GM21786 (cell line): ENCODE results near the gene TTYH3.

Experiments used
- ATAC-seq: cut with Tn5 transposase; IDR thresholded peaks from one replicate; pipeline ENCODE4 v1.9.1; 2021; ENCODE audit not compliant: unreplicated experiment

The TTYH3 gene

DNA sequence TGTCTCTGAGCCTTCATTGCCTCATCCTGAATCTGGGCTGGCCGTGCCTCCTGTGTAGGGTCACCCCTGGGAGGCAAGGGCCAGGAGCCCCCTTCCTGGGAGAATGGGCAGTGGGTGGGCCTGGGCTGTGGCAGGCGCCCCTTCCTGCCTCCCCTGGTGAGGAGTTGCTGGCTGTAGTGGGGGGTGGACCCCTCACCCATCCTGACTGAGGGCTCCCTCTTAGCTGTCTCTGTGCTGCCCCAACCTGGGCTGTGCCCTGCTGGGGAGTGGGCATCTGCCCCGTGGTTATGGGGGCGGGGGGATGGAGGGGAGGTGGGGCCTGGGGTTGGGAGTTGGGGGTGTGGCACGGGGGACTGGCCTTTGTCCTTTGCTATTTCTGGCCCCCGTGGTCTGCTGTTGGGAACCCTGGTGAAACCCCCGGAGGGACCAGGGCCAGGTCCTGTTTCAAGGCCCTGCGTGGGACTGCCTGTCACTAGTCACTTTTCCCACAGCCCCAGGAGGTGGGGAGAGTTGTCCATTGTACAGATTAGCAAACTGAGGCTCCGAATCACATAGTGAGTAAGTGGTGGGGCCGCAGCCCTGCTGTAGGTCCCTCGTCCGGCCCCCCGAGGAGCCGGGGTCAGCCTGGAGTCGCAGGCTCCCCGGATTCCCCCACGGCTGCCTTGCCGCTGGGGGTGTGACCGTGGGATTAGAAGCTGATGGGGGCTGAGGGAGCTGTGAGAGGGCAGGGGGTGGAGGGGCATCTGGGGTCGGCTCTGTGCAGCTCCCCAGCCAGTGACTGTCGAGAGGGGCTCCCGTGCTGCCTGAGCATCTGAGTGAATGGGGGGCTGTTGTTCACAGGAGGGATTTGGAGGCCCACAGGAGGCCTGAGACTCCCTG, 2.7 kb downstream of the TTYH3 start:
- no peak for ATAC-seq

DNA sequence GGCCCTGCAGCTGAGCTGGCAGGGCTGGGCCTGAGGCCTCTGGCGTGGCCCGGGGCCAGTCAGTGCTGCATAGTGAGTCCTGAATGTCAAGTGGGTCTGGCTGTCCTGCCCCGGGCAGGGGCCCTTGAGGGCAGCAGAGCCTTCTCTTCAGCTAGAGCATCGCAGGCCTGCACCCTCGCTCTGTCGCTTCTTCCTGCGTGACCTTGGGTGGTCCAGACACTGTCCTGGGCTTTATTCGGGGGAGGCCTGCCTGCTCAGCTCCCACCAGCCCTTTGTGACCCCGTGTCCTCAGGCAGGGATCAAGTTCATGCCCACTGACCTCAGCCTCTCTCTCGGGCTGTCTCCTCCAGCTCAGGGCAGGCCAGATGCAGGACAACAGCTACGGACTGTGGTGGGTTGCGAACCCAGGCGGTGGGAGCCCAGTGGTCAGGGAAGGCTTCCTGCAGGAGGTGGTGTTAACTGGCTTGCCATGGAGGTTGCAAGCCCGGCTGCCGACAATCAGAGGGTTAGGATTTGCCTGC, 3.4 kb downstream of the TTYH3 start:
- no peak for ATAC-seq

DNA sequence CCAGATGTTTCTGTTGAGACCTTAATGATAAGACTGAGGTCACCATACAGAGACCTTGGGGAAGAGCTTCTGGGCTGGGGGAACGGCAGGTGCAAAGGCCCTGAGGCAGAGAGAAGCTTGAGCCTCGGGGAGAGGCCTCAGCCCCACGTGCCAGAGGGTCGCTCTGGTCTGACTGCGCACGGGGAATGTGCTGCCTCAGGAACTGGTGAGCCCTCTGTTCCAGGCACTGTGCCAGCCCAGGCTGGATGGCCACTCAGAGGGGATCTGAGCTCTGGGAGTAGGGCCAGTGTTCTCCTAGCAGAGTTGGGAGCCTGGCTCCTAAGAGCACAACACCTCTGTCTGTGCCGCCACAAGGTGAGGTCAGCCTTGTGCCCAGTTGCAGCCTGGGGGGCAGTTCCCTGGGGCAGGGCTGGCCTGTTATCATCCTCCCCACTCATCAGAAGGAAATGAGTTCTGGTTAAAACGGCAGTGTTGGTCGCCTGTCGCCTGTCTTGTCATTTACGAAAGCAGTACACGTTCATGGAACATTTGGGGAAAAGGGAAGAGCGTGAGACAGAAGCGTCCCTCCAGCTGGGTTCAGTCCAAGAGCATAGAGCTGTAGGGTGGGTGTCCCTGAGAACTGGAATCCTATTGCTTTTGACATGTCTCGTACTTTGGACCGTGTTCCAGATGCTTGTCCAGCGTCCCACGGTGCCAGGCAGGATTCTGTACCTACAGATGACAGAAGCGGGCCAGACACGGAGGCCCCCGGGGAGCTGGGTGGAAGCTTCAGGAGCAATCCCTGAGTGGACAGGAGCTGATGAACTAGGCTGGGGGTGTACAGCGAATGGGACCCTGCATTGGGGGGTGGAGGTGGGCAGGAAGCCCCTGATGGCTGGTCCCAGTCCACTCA, 4.3 kb downstream of the TTYH3 start:
- no peak for ATAC-seq

DNA sequence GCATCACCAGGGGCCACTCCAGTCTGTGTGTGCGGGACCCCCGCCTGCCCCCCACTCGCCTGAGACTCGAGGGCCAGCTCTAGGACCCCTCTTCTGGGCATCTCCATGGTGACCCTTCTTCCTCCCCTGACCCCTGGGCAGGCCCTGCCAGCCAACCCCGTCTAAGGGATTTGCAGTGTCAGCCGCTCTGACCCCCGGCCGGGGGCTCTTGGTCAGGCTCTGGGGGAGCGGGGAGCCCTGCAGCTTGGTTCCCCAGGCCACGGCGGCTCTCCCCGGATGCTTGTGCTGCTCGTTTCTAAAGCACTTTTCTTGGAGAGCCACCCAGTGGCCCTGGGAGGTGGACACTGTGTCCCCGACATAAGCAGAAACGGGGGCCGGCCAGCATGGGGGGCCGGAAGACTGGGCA, 5.3 kb downstream of the TTYH3 start:
- no peak for ATAC-seq

DNA sequence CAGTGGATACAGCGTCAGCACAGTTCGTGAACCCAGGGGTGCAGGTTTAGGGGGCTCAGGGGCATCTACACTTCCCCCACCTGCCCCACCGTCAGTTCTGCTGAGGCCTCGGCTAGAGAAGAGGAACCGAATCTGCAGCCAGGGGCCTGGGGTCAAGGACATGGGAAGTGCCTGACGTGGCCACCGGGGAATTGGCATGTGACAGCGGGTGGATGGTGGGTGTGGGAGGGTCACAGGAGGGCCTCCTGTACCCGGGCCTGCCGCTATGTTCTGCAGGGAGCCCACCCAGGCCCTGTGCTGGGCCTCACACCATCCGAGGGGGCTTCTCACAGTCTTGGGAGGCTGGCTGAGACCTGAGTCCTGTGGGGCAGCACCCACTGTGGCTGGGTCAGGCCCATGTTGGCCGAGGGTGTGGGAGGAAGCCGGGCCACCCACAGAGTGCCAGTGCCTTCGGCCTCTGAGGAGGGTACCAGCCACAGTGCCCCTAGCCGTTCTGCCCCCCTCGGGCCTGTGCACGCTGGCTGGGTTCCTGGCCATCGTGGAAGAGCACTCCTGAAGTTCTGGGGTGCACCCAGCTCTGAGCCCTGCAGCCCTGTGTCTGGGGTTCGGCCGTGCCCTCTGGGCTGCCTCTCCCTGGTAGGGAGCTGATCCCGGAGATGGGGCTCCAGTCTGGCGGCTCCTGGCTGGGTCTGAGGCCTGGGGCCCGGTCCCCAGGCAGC, 5.9 kb downstream of the TTYH3 start:
- peak; percentile 37 for ATAC-seq

DNA sequence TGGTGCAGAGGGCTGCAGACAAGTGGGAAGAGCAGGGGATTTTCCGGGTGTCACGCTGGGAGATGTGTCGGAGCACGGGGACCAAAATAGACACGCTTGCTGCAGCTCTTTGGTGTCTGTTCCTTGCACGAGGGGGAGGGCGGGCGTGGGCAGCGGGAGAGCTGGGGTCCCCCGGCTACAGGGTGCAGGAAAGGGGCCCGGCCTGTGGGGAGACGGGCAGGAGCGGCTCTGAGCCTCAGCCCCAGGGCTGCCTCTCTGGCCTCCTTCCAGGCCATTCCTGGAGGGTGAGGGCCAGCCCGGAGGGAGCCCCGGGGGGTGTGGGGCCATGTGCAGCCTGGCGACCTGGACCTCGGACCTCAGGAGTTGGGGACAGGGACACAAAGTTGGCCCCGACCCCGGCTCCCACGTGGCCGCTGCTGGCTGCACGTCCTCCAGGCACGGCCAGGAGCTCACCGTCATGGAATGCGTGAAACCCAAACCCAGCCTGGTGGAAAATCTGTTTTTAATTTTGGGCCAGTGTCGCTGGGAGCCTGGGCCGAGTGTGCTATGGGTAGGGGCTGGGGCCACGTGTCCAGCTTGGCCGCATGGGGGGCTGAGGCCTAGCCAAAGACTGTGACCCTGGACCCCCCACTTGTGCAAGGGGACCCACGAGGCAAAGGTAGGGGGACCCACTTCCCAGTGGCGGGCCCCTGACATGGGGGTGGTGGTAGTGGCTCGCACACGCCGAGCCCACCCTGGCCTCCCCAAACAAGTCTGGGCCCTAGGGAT, 6.6 kb downstream of the TTYH3 start:
- ATAC-seq, result no peak

DNA sequence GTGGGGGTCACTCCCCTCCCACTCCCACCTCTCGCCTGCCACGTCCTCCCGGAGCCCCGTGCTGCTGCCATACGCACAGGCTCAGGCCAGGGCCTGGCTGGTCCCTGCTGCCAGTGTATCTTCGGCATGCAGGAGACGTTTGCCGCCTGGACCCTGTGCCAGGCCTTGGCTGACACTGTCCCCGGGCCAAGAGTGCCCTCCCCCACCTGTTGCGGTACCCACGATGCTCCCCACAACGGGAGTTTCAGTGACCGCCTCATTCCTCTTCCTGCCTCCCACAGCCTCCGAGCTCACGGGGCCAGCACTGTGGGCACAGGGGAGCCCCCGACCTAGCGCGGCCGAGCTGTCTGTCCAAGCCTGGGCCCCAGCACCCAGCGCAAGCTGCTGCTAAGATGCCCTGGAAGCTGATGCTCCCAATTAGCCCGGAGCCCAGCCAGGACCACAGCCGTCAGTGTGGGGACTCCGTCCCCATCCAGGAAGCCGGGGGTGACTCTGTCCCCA, 7.4 kb downstream of the TTYH3 start:
- ATAC-seq, result no peak

DNA sequence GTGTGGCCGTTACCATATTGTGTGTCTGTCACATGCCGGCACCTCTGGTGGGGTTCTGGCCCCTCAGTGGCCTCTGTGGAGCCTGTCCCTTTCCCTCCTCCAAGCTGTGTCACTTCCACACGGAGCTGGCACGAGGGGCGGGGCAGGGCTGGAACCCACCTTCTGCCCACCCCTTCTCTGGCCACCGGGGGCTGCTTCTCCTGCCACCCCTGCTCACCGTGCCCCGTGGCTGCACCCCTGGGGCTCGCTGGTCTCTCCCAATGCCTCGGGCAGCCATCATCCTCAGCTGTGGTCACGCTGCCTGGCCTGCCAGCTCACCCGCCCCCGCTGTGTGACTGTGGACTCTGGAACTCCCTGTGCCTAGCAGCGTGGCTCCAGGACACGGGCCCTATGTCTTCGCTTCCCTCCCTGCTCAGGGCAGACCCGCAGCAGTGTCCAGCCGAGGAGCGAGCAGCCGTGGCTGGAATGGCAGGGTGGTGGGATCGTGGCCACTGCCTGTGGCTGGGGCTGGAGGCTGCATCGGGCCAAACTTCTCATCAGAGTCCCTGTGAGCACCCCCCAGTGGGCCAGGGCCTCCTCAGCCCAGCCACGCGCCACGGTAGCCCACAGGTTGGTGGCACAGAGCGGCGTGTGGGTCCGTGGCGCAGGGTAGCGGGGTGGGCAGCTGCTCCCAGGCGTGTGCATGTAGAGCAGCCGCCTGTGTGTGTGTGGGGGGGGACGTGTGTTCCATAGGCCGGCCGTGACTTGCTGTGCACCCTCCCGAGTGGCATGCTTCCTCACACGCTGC, 8.1 kb downstream of the TTYH3 start:
- no peak for ATAC-seq

DNA sequence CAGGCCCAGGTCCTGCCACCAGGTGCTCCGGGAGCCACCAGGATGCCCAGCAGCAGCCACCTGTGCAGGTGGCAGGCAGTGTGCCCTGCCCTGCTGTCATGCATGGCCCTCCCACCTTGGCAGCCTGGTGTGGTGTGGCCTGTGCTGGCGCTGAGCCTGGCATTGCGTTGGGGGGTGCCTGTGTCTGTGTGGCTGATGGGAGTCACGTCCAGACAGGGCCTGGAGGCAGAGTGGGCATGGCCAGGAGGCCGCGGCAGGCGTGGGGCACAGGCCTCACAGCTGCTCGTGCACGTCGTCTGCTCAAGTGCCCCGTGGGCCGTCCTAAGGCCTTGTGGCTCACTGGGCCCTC, 8.7 kb downstream of the TTYH3 start:
- no peak for ATAC-seq

DNA sequence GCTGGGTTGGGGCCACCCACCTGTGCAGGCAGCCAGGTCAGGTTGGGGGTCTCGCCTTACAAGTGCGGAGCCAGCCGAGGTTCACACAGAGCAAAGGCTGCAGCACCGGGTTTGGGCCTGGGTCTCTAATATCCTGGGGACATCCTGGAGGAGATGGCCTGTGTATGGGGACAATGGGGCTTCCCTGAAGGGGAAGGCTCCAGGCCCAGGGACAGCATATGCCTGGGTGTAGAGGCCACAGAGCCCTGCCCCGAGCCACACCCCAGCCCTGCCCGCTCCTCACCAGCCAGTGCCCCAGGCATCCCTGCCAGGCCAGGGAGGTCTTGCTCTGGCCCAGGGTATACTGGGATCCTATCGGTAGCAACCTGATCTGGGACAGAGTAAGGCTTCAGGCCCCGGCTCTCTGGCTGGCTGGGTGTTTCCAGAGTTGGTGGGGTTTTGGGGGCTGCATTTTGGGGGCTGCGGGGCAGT, 9.1 kb downstream of the TTYH3 start:
- no peak for ATAC-seq

DNA sequence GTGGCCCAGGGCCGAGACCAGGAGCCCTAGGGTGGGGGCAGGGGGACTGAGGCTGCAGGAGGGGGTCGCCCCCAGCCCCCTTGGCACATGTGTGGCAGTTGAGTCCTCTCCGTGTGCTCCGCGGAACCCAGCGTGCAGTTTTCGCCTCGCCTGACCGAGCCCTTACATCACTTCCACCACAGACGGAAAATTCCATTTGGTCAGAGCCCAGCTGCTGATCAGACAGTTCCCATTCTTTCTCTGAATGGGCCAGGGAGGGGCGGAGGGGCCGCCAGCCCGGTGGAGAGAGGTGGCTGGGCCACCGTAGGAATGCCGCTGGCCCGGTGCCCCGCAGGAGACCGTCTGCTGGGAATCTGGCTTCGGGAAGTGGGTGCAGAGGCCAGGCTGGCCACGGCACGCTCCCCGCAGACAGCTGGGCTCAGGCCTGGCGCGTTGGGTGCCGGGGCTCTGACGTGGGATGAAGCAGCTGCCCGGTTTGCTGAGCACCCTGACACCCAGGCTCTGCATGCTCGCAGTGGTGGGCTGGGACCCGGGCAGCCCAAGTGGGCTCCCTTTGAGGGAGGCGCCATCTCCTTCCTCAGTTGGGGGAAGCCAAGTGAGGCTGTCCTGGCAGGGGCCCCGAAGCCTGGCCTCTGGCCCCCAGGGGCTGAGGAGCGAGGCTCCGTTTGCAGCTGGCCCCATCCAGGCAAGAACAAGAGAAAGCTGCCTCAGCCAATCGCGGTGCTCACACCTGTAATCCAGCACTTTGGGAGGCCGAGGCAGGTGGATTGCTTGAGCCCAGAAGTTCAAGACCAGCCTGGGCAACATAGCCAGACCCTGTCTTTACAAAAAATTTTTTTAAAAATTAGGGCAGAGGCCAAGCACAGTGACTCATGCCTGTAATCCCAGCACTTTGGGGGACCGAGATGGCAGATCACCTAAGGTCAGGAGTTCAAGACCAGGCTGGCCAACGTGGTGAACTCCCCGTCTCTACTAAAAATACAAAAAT, 9.9 kb downstream of the TTYH3 start:
- peak; percentile 36 for ATAC-seq

DNA sequence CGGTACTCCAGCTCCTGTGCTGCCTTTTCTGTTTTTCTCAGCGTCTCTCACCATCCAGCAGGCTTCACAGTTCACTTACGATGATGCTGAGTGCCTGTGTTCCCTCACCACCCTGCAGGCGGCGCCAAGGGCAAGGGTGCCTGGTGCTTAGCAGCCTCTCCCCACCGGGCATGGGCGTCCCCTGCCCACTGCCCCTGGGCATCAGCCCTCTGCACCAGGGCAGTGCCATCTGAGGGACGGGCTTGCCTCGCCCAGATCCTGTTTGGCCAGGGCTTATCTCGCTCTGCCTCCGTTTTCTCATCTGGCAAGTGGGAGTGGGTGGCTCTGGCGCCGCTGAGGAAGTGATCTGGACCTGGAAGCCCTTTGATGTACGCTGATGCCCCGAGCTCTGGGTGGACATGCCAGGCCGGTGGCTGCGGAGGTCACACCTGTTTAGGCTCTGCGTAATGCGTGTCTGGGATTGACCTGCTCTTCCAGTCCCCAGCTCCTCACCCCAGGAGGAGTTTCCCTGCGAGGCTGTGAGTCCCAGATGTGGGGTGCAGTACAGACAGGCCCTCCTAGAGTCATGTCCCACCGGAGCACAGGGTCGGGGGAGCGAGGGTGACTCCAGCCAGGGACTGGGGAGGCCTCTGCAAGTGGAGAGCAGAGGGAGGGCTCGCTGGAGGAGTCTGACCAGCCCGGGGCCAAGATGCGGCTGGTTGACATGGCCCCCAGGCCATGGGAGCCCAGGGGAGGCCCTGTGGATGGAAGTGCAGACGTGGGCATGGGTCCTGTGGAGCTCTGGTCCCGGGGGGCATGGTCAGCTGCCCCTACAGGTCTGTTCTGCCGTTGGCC, 11.8 kb downstream of the TTYH3 start:
- ATAC-seq, result no peak

DNA sequence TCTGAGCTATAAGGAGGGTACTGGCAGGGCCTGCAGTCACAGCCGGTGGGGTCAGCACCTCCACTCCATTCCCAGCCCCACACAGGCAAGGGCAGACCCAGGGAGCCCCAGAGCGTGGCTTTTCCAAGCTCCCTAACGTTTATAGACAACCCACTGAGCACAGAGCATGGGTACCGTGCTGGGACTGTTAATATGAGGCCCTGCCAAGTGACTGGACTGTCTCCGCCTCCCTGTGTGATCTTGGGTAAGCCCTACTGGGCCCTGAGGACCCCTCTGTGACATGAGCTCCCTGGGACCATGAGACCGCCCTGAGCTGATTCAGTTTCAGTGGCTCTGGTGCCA, 12.4 kb downstream of the TTYH3 start:
- ATAC-seq, result no peak

DNA sequence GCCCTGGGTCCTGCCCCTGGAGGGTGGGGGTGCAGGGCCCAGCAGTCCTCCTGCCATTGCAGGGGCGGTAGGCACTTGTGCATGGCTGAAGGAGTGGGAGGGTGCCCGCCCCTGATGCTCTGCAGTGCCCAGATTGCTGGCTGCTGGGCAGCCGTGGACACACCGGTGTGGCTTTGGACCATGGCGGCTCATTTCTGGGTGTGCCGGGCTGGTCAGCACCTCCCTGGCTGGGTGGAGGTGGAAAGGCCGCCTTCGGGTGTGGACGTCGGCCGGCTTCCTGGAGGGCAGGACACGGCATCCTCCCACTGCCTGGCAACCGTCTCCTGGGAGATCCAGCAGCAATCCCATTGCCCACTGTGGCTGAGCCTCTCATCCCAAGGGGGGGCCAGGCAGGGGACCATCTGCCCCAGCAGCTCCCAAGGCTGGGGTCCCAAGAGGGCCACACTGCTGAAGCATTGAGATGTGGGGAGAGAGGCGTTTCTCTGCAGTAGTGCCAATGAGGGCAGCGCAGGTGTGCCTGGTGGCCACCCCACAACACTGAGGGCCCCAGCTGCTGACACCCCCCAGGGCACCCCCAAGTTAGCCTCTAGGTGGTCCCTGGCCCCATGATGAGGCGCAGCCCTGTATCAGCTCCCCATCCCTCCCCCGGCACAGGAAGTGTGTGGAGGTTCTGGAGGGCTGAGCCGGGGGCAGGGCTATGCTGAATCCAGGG, 12.9 kb downstream of the TTYH3 start:
- peak; percentile 17 for ATAC-seq

DNA sequence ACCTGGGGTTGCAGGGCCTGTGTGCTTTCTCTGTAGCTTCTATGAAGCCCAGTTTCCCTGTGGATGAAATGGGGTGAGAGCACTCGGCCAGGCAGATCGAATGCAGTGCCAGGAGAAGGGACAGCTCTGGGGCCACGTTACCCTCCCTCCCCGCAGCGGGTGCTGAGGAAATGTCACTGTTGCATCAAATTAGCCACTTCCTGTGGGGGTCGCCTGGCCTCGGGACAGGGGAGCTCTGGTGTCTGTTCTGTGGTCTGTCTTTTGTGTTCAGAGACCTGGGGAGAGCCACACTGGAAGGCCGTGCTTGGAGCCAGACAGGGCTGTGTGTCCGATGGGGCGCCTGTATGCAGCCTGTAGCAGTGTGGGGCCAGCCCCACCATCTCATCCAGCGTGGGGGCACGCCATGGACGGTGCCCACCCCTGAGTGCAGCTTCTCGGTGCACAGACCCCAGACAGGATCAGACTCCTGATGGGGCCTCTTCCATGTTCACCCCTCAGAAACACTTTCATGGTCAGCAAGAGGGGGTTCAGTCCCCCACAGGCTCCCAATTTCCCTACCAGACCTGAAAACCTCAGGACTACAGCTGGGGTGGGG, 13.6 kb downstream of the TTYH3 start:
- ATAC-seq, result peak; percentile 65

DNA sequence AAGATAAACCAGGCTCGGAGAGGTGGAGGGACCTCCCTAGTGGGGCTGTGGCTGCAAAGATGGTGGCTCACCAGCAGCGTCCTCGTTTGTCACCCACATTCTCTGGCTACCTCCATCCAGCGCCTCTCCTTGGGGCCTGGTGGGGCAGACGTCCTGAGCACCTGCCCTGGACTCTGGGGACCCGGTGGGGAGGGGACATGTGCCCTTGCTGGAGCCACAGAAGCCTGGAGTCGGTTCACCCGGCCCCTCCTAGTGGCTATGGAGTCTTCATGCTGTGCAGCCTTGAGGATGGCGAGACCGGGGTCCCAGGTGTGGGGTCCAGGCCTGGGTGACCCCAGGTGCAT, 14.5 kb downstream of the TTYH3 start:
- ATAC-seq, result no peak
